Glomerular visceral epithelial cell (primary cell): ENCODE data around the gene RTN1.

Source experiments
- DNase-seq: peaks from one replicate; pipeline ENCODE4 v3.0.0-alpha.2; 2016; ENCODE audit errors: extremely low spot score

The RTN1 gene

DNA sequence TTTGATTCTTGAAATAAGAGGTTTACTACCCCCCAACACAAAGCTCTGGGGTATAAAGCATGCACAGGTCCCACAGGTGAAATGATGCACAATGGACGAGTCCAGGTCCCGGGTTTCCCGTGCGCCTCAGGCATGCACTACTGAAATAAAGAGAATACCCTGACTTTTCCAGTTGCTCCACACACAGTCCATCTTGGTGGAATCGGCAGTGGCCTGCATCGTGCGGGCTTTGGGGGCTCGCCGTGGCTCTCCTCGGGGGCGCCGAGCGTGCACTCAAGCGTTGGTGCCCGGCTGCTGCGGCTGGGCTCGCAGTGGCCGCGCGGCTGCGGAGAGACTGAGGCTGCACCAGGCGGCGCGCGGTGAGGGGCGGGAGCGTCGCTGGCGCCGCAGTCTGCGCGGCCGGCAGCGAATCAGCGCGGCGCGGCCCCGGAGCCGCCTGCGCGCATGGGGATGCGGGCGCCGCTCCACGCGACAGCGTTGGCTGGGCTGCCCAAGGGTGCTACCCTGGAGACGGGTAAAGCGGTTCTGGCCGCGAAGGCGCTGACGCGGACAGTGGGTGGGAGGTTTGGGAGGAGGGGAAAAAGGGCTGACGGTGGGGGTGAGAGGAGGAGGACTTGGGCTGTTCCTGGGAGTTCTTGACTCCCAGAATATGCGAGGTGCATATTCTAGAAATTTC is 240.2 kb downstream of the RTN1 start:
- no peak for DNase-seq

GRCh38 chr14:59629444-59630287 is 240.9 kb downstream of the RTN1 start:
- no peak for DNase-seq

DNA sequence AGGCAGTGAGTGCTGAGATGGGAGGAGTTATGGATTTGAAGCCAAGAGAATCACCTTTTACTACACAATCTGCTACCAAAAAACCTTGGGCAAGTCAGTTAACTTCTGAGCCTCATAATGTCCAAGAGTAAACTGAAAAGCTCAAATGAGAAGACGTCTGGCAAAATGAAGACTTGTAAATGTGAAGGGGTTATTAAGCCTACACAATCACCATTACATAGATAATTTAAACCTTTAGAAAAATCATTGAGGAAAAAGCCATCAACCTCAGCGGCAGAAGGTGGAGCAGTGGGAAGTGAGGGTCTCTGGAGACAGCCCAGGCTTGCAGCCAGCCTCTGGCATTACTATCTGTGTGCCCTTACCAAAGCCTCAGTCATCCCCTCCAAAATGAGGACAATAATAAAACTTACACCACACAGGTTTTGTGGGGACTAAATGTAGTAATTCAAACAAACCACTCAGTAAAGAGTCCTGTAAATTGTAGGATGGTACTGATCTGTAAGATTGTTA is 243.5 kb downstream of the RTN1 start:
- DNase-seq, result no peak

DNA sequence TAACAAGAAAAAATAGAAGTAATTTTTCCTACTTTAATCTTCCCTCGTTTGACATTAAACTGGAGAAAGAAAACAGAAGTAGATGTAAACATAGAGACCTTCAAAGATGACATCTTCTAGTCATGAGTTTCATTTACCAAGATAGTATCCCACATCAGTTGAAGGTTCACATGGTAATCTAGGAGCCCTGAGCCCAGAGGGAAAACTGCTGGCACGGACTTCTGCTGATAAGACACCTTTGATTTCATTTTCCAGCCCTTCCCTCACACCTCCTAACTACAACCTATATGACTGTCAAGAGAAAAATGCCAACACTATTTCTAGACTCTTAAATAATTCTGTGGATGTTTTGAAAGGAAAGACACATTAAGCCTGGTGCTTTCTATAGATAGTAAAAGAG is 247.9 kb downstream of the RTN1 start:
- no peak for DNase-seq

DNA sequence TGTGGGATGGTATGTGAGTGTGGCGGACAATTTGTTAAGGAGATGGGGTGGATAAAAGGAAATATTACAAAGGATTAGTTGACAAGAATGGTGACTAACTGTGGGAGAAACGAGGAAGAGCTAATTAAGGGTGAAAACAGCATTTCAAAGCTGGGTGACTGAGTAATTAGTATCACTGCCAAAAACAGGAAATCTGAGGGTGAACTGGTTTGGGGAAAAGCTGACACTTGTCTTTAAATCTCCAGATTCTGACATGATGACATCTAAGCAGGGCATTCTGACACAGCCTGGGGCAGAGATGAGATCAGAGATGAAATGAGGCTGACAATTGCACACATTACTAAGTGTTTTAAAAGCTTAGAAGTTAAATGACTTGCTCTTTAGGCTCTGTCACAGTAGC is 251.5 kb downstream of the RTN1 start:
- no peak for DNase-seq

DNA sequence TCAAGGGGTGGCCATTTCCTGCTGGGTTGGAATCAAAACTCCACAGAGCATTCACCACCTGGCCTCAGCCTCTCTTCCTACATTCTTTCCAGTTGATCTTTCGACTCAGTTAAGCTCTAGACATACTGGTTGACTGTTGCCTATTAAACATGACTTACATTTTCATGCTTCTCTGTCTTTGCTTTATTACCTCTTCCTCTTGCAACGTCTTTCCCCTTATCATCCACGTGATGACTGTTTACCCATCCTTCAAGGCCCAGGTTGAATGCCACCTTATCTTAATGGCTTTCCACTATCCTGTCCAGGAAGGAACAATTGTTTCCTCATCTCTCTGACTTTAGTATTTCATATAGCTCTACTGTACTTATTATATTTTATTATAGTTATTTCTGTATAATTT is 269.5 kb downstream of the RTN1 start:
- no peak for DNase-seq

- DNase-seq, result no peak
Observed at GRCh38 chr14:59600211-59600945, 270.2 kb downstream of the RTN1 start.

DNA sequence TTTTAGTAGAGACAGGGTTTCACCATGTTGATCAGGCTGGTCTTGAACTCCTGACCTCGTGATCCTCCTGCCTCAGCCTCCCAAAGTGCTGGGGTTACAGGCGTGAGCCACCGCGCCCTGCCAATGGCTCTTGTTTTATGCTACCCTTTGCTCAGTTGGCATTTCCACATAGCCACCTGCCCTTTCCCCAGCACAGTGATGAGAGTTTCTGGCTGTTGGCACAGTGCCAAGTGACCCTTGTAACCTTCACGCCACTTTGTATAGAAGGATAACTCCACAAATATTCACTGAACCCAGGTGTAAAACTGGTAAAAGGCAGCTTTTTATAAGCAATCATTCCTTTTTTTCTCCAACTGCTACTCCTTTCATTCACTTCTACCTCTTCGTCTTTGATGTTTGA is 275.5 kb downstream of the RTN1 start:
- no peak for DNase-seq

GRCh38 chr14:59591641-59592370 is 278.8 kb downstream of the RTN1 start:
- DNase-seq, result no peak

- no peak for DNase-seq
Observed at GRCh38 chr14:59588101-59588500, 282.5 kb downstream of the RTN1 start.

DNA sequence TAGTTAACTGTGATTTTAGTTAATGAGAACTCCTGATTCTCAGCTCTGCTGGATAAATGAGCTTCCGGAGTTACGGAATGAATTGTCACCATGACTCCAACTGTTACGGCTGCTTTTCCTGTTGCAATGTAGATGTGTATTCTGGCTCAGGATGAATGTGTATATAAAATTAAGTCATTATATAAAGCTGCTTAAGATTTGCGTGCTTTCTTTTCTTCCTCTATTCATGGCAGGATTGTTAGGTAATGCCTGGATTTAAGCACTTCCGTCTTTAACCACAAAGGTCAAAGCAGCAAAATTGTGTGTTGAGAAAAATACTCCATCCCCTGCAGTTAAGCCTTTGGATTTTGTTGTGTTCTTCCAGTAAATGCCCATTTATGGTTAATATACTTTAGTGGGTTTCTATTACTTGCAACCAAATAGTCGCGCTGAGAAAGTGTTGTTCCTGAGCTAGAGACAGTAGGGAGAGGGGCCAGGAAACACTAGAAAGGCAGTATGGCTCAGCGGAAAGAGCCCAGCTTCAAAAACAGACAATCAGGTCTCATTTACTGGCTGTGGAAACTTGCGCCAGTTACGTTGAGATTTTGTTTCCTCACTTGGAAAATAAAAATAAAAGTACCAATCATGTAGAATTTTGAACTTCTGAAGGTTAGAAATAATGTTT is 284.6 kb downstream of the RTN1 start:
- no peak for DNase-seq

DNA sequence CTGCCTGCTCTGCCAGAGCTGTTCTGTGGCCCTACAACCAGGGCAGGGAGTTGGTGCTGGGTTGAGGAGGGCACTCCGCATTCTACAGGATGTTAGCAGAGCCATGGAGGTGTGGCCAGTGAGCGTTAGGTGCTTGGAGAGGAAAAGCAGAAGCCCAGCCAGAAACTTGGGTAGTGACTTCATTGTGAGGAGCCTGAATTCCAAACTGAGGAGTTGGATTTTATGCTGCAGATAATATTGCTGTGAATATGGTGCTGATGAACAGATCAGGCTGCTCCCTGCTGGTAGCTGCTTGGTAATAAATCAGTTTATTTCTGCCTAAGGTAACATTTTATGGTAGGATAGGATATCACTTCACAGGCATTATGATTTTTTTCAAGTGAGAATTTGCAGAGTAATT is 286.8 kb downstream of the RTN1 start:
- DNase-seq, result no peak

DNA sequence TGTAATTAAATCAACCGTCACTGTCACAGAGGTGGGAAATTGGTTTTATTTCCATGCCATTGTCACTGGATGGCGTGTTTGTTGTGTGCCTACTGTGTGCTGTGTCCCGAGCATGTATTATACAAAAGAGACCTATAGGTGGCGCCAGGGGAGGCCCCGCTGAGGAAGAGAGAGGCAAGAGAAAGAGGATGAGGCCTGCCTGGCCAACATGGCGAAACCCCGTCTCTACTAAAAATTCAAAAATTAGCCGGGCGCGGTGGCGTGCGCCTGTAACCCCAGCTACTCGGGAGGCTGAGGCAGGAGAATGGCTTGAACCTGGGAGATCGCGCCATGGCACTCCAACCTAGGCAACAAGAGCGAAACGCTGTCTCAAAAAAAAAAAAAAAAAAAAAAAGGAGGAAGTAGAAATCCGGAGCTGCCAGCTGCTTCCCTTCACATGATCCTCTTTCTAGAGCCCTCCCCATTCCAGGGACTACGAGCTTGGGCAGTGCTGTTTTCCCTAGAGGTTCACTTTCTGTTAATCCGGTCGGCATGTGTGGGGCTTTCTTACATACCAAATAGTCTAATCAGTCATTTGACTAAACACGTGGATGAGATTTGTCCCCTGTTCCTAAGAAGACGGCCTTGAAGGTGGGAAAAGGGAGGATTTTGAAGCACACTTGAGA is 287.6 kb downstream of the RTN1 start:
- no peak for DNase-seq

GRCh38 chr14:59582161-59582560 is 288.4 kb downstream of the RTN1 start:
- DNase-seq, result no peak

GRCh38 chr14:59580911-59581310 is 289.7 kb downstream of the RTN1 start:
- no peak for DNase-seq

- DNase-seq, result peak; percentile 67
Observed at GRCh38 chr14:59576332-59577294, 294.0 kb downstream of the RTN1 start, which contains the start of gene CCDC175. Gene CCDC175, minus strand, starts transcription at chr14:59576812. Its CDS starts 37 bp downstream, at chr14:59576775.

GRCh38 chr14:59570122-59570521 is 300.5 kb downstream of the RTN1 start:
- no peak for DNase-seq

DNA sequence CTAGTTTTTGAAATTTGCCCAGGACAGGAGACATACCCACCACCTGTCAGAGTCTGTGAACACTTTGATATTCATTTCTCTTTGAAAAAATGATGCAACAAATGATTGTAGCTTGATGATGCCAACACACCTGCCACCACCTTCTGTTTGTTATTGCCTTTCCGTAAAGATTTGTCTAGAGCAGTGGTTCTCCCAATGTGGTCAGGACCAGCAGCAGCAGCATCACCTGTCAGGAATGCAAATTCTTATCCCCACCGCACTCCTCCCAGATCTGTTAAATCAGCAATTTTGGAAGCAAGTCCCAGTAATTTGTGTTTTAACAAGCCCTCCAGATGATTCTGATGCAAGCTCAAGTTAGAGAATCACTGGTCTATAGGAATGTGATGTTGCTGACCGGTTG is 303.9 kb downstream of the RTN1 start:
- DNase-seq, result no peak

GRCh38 chr14:59566296-59566695 is 304.3 kb downstream of the RTN1 start:
- DNase-seq, result no peak
